ENCODE results near the gene LRG1. TPM values are rescaled to one million over a fixed set of nuclear protein-coding genes. Genes with fewer than 3 reads are reported as not detected.

Gene LRG1
- total and polyA plus RNA-seq, 2 experiments from 2014 or later, result 0.21 to 0.45 TPM

DNA sequence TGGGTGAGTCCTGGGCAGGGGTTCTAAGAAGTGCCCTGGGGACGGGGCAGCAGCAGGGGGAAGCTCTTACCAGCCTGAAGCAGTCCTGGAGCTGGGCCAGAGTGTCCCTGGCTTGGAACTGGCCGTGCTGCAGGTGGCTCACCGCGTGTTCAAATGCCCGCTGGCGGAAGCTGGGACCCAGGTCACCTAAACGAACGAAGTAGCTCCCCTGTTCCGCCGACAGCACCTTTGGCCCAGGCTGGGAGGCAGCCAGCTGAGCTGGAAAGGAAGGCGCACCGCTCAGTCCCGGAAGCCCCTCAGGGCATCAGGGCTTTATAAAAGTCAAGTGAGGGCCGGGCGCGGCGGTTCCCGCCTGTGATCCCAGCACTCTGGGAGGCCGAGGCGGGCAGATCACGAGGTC lies 31.1 kb downstream of the LRG1 start (continued):
- TF ChIP-seq, protein P1, sequence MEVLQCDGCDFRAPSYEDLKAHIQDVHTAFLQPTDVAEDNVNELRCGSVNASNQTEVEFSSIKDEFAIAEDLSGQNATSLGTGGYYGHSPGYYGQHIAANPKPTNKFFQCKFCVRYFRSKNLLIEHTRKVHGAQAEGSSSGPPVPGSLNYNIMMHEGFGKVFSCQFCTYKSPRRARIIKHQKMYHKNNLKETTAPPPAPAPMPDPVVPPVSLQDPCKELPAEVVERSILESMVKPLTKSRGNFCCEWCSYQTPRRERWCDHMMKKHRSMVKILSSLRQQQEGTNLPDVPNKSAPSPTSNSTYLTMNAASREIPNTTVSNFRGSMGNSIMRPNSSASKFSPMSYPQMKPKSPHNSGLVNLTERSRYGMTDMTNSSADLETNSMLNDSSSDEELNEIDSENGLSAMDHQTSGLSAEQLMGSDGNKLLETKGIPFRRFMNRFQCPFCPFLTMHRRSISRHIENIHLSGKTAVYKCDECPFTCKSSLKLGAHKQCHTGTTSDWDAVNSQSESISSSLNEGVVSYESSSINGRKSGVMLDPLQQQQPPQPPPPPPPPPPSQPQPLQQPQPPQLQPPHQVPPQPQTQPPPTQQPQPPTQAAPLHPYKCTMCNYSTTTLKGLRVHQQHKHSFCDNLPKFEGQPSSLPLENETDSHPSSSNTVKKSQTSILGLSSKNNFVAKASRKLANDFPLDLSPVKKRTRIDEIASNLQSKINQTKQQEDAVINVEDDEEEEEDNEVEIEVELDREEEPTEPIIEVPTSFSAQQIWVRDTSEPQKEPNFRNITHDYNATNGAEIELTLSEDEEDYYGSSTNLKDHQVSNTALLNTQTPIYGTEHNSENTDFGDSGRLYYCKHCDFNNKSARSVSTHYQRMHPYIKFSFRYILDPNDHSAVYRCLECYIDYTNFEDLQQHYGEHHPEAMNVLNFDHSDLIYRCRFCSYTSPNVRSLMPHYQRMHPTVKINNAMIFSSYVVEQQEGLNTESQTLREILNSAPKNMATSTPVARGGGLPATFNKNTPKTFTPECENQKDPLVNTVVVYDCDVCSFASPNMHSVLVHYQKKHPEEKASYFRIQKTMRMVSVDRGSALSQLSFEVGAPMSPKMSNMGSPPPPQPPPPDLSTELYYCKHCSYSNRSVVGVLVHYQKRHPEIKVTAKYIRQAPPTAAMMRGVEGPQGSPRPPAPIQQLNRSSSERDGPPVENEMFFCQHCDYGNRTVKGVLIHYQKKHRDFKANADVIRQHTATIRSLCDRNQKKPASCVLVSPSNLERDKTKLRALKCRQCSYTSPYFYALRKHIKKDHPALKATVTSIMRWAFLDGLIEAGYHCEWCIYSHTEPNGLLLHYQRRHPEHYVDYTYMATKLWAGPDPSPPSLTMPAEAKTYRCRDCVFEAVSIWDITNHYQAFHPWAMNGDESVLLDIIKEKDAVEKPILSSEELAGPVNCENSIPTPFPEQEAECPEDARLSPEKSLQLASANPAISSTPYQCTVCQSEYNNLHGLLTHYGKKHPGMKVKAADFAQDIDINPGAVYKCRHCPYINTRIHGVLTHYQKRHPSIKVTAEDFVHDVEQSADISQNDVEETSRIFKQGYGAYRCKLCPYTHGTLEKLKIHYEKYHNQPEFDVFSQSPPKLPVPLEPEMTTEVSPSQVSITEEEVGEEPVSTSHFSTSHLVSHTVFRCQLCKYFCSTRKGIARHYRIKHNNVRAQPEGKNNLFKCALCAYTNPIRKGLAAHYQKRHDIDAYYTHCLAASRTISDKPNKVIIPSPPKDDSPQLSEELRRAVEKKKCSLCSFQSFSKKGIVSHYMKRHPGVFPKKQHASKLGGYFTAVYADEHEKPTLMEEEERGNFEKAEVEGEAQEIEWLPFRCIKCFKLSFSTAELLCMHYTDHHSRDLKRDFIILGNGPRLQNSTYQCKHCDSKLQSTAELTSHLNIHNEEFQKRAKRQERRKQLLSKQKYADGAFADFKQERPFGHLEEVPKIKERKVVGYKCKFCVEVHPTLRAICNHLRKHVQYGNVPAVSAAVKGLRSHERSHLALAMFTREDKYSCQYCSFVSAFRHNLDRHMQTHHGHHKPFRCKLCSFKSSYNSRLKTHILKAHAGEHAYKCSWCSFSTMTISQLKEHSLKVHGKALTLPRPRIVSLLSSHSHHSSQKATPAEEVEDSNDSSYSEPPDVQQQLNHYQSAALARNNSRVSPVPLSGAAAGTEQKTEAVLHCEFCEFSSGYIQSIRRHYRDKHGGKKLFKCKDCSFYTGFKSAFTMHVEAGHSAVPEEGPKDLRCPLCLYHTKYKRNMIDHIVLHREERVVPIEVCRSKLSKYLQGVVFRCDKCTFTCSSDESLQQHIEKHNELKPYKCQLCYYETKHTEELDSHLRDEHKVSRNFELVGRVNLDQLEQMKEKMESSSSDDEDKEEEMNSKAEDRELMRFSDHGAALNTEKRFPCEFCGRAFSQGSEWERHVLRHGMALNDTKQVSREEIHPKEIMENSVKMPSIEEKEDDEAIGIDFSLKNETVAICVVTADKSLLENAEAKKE (CRISPR knock-in tag; IDR thresholded peaks at IDR 0.05), result no peak
- no peak for TF ChIP-seq NANOG (IDR thresholded peaks at IDR 0.05; ENCODE audit: borderline replicate concordance)
- TF ChIP-seq CREB1 (CRISPR knock-in tag; IDR thresholded peaks at IDR 0.05; ENCODE audit: low read depth), result no peak

DNA sequence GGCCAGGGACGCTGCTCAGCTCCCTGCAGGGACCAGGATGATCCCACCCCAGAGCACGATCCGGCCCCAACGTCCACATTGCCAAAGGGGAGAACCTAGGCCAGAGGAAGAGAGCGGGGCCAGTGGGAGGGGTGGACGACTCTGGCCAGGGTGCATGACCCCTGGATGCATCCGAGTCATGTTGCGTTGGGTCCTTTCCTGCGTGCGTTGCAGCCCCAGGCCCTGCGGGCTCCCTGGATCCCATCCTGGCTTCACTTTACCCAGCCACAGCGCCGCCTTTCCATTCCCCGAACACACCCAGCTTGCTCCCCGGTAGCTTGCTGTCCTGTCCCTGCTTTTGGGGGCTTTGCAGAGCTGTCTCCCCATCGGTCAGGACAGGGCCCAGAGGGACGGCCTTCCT lies 32.0 kb downstream of the LRG1 start:
- Histone ChIP-seq H3F3A (replicated peaks; ENCODE audit: low read depth) (no peaks in the 10 kb centered on the region), H3K27ac (ENCODE audit: low read depth) (no peak overlapping the region), H3K27me3 (ENCODE audit: insufficient read depth) (peaks cover 28% of the 10 kb centered on the region; the same call in 1 of the 2 replicates), H3K36me3 (ENCODE audit: insufficient read depth) (no peaks in the 10 kb centered on the region), H3K4me1 (ENCODE audit: insufficient read depth) (no peaks in the 10 kb centered on the region), H3K4me2 (no peak overlapping the region), H3K79me2 (replicated peaks; ENCODE audit: insufficient read depth) (no peaks in the 10 kb centered on the region), H3K4me3 (no peak overlapping the region), H2AFZ (no peak overlapping the region), H4K20me1 (replicated peaks; ENCODE audit: insufficient read depth) (no peaks in the 10 kb centered on the region; the same call in none of the 2 replicates), H3K9me2 (ENCODE audit: insufficient read depth) (no peaks in the 10 kb centered on the region)
- H3K9me3 Mint-ChIP-seq, result no peaks in the 10 kb centered on the region; the same call in 2 of the 3 replicates
- no peak for TF ChIP-seq STAT1 (IDR thresholded peaks at IDR 0.05; ENCODE audit: unreplicated experiment)
- TF ChIP-seq EZH2phosphoT487 (IDR thresholded peaks at IDR 0.05; ENCODE audit: unreplicated experiment), result no peak
- TF ChIP-seq, protein P2, sequence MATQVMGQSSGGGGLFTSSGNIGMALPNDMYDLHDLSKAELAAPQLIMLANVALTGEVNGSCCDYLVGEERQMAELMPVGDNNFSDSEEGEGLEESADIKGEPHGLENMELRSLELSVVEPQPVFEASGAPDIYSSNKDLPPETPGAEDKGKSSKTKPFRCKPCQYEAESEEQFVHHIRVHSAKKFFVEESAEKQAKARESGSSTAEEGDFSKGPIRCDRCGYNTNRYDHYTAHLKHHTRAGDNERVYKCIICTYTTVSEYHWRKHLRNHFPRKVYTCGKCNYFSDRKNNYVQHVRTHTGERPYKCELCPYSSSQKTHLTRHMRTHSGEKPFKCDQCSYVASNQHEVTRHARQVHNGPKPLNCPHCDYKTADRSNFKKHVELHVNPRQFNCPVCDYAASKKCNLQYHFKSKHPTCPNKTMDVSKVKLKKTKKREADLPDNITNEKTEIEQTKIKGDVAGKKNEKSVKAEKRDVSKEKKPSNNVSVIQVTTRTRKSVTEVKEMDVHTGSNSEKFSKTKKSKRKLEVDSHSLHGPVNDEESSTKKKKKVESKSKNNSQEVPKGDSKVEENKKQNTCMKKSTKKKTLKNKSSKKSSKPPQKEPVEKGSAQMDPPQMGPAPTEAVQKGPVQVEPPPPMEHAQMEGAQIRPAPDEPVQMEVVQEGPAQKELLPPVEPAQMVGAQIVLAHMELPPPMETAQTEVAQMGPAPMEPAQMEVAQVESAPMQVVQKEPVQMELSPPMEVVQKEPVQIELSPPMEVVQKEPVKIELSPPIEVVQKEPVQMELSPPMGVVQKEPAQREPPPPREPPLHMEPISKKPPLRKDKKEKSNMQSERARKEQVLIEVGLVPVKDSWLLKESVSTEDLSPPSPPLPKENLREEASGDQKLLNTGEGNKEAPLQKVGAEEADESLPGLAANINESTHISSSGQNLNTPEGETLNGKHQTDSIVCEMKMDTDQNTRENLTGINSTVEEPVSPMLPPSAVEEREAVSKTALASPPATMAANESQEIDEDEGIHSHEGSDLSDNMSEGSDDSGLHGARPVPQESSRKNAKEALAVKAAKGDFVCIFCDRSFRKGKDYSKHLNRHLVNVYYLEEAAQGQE (IDR thresholded peaks at IDR 0.05; ENCODE audit: unreplicated experiment), result no peak
- no peak for TF ChIP-seq ZNF331 (CRISPR knock-in tag; IDR thresholded peaks at IDR 0.05; ENCODE audit: low read depth)
- TF ChIP-seq, protein P3, sequence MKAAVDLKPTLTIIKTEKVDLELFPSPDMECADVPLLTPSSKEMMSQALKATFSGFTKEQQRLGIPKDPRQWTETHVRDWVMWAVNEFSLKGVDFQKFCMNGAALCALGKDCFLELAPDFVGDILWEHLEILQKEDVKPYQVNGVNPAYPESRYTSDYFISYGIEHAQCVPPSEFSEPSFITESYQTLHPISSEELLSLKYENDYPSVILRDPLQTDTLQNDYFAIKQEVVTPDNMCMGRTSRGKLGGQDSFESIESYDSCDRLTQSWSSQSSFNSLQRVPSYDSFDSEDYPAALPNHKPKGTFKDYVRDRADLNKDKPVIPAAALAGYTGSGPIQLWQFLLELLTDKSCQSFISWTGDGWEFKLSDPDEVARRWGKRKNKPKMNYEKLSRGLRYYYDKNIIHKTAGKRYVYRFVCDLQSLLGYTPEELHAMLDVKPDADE (IDR thresholded peaks at IDR 0.05), result no peak
- TF ChIP-seq NANOG (IDR thresholded peaks at IDR 0.05; ENCODE audit: borderline replicate concordance), result no peak
- TF ChIP-seq, protein P4, sequence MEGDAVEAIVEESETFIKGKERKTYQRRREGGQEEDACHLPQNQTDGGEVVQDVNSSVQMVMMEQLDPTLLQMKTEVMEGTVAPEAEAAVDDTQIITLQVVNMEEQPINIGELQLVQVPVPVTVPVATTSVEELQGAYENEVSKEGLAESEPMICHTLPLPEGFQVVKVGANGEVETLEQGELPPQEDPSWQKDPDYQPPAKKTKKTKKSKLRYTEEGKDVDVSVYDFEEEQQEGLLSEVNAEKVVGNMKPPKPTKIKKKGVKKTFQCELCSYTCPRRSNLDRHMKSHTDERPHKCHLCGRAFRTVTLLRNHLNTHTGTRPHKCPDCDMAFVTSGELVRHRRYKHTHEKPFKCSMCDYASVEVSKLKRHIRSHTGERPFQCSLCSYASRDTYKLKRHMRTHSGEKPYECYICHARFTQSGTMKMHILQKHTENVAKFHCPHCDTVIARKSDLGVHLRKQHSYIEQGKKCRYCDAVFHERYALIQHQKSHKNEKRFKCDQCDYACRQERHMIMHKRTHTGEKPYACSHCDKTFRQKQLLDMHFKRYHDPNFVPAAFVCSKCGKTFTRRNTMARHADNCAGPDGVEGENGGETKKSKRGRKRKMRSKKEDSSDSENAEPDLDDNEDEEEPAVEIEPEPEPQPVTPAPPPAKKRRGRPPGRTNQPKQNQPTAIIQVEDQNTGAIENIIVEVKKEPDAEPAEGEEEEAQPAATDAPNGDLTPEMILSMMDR (conservative IDR thresholded peaks at IDR 0.05; ENCODE audit: low read depth in 2 of 2), result no peak
- H3K4me3 Mint-ChIP-seq, result no peak overlapping the region
- peaks cover 26% of the 10 kb centered on the region for H3K27me3 Mint-ChIP-seq (ENCODE audit: insufficient read depth, low read depth, poor library complexity)
- no peak for ATAC-seq
- H3K27ac Mint-ChIP-seq, result no peak overlapping the region
- H3K36me3 Mint-ChIP-seq (ENCODE audit: low read depth), result peaks cover 5% of the 10 kb centered on the region
- no peak for DNase-seq (ENCODE audit: low spot score)
- H3K4me1 Mint-ChIP-seq, result no peaks in the 10 kb centered on the region

Measured in GM23338 (cell line).